Measurements from ENCODE around the gene ECEL1.
"Not testable (repeated sequence)": the region's sequence is repeated elsewhere in the genome, so short reads cannot be mapped to it uniquely, and the experiment has no call there.

ECEL1 gene

DNA sequence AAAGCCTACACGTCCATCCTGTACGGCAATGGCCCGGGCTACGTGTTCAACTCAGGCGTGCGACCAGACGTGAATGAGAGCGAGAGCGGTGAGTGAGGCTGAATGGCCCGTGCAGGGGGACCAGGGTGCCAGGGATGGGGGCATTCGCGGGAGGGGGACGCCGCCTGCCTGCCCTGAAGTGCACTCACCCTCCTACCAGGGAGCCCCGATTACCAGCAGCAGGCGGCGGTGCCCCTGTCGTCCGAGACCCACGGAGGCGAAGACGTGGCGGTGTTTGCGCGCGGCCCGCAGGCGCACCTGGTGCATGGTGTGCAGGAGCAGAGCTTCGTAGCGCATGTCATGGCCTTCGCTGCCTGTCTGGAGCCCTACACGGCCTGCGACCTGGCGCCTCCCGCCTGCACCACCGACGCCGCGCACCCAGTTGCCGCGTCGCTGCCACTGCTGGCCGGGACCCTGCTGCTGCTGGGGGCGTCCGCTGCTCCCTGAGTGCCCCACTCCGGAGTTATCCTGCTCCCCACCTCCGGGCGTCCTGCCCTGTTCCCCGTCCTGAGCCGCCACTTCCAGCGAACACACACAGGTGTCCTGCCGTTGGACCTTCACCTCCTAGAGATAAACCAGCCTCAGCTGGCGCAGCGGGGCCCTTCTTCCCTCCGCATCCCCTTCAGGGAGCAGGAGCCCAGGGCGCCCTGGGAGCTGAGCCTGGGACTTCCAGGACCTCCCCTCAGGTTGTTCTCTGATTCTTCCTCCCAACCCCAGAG, 28.8 kb downstream of the ECEL1 start:
- DNase-seq (ENCODE audit: low spot score), result no peak

- DNase-seq (ENCODE audit: low spot score), result no peak
These were observed 29.5 kb downstream of the ECEL1 start for GRCh38 chr2:232458051-232458660.

- no peak for DNase-seq (ENCODE audit: low spot score)
These were observed 30.3 kb downstream of the ECEL1 start for GRCh38 chr2:232457121-232458011.

DNA sequence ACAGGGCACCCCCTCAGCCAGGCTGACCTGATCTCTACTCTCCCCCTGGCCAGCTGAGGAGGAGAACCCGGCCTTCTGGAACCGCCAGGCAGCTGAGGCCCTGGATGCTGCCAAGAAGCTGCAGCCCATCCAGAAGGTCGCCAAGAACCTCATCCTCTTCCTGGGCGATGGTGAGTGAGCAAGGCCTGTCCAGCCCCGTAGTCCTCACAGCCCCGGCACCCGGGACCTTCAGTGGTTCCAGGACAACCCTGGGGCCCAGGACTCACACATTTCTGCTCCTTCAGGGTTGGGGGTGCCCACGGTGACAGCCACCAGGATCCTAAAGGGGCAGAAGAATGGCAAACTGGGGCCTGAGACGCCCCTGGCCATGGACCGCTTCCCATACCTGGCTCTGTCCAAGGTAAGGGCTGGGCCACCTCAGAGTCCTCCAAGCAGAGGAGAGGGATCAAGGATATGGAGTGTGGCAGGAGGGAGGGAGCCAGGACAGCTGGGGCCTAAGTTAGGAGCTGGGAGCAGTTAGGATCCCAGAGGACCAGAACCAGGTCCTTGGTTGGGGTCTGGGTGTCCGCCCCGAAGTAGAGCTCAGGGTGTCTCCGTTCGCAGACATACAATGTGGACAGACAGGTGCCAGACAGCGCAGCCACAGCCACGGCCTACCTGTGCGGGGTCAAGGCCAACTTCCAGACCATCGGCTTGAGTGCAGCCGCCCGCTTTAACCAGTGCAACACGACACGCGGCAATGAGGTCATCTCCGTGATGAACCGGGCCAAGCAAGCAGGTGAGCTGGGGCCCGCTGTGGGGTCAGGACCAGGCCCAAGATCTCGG, 31.1 kb downstream of the ECEL1 start:
- DNase-seq (ENCODE audit: low spot score), result no peak

GRCh38 chr2:232455426-232456255, 32.0 kb downstream of the ECEL1 start, which contains the start of gene ALPI:
TSS of gene ALPI (plus strand) at chr2:232456153. CDS start at chr2:232456200, 47 bp downstream.
- DNase-seq (ENCODE audit: low spot score), result no peak

- DNase-seq (ENCODE audit: low spot score), result no peak
These were observed 33.0 kb downstream of the ECEL1 start for GRCh38 chr2:232454630-232455029.

DNA sequence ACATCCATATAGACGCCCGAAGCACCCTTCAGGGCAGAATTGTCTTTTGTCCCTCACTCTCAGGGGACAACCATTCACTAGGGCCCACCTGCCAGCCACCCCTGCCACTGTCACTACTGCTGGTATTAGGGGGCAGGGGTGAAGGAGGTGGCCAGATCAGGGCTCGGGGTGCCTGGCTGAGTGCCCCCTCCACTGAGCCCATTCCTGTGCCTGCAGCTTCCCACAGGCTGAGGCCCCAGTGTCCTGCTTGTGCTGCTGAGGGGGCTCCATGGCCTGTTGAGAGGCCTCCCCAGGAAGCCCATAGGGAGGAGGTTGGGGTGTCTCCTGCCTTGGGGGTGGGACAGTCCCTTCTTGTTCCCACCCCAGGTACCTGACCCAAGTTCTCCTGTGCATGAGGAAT, 36.0 kb downstream of the ECEL1 start:
- DNase-seq (ENCODE audit: low spot score), result not testable (repeated sequence)

GRCh38 chr2:232449964-232450363, 37.7 kb downstream of the ECEL1 start:
- no peak for DNase-seq (ENCODE audit: low spot score)

DNA sequence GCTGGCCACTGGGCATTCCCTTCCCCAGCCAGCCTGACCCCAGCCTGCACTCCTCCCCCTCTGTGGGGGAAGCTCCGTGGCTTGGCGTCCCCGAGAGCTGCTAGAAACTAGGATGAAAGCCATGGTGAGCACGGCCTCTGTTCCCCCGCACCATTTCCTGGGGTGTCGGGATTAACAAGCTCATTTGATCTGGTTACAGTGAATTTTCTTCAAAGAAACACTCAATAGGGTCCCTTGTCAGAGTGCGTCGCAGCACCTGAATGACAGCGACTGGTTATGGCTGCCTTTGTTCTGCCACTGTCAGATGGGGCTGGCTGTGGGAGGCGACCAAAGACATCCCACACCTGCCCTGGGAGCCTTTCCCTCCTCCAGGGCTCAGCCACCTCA, 39.3 kb downstream of the ECEL1 start:
- DNase-seq (ENCODE audit: low spot score), result no peak

DNA sequence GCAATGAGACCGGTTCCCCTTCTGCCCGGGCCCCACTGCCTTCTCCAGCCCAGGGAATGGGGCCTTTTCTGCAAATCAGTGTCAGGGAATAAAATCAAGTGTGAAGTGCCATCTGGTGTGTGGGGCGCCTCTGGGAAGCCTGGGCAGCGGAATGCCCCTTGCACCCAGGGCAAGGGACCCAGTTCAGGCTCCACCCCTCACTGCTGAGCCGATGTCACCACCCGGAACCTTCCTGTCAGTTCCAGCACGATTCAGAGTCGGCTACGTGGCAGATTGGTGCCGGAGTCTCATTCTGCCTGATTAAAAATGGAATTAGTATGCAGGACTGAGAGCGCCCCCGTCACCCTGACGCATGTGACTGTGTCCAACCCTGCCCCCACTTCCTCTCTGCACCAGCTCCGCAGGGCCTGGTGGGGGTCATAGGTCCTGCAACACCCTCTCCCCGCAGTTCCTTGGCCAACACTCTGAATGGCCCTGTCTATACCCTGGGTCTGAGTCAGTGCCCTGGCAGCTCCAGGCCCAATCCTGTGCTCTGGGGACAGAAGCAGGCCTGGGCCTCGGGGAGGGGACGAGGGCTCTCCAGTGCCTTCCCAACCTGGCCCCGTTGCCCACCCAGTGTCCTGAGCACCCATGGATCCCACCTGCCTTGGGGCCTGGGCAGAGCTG, 39.9 kb downstream of the ECEL1 start:
- DNase-seq (ENCODE audit: low spot score), result no peak

DNA sequence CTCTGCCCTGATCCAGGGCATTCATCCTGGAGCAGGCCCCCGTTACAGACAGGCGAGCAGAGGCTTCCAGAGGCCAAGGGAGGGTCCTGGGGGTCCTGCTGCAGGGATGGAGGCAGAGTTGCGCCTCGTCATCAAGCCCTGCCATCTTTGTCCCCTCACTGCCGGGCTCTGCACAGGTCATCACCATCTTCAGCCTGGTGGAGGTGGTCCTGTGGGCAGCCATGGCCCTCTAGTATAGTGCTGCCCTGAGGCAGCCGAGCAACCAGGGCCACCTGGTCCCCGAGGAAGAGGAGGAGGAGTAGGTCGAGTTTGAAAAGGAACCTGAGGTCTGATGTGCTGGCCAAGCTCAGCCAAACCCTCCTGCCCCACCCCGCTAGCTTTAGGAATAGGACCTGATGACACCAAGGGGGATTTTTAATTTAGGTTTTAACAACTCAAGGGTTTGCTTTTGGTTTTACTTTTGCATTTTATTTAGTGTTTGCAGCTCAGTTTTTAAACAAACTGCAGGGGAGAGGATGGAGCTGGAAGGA, 40.5 kb downstream of the ECEL1 start:
- no peak for DNase-seq (ENCODE audit: low spot score)

DNA sequence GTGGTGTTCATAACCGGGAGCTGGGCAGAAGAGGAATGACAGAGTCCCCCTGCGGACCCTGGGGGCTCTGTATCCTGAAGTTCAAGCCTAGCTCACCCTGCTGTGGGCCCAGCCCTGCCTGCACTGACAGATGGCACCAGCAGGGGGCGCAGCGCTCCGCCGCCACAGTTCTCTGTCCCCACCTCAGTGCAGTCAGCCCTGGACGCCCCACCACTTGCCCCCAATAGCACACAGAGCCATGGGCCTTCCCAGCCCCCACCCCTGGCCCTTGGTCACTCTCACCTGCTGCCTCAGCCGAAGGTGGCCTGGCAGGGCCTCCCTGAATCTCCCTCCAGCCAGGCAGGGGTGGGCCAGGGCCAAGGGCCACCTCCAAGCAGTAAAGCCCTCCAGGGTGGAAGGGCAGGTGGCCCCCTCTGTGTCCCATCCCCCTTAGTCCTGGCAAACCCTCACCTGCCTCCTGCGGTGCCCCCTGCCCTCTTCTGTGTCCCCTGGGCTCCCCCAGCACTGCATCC, 41.3 kb downstream of the ECEL1 start:
- DNase-seq (ENCODE audit: low spot score), result not testable (repeated sequence)

DNA sequence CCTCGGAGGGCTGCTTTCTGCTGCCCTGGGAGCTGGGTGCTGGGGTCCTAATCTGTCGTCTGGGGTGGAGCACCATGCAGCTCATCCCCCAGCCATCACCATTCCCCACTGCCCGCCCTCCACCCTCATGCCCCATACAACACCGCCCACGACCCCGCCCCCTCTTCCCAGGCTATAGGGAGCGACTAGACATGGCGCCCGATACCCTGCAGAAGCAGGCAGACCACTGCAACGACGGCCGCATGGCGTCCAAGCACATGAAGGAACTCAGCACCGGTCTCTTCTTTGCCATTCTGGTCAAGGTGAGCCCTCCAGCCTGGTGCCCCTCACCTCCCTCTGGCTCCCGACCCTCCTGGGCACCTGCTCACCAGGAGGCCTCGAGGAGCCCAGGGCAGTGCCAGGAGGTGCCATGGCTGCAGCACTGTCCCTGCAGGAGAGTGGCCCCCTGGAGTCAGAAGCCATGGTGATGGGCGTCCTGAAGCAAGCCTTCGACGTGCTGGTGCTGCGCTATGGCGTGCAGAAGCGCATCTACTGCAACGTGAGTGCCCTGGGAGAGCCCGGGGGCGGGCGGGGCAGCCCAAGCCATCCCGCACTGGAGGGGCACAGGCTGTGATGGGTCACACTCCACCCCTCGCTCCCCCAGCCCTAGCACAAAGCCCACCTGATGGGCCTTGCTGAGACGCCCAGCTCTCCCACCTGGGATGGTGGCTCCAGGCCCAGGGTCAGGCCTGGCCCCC, 42.3 kb downstream of the ECEL1 start:
- DNase-seq (ENCODE audit: low spot score), result not testable (repeated sequence)

DNA sequence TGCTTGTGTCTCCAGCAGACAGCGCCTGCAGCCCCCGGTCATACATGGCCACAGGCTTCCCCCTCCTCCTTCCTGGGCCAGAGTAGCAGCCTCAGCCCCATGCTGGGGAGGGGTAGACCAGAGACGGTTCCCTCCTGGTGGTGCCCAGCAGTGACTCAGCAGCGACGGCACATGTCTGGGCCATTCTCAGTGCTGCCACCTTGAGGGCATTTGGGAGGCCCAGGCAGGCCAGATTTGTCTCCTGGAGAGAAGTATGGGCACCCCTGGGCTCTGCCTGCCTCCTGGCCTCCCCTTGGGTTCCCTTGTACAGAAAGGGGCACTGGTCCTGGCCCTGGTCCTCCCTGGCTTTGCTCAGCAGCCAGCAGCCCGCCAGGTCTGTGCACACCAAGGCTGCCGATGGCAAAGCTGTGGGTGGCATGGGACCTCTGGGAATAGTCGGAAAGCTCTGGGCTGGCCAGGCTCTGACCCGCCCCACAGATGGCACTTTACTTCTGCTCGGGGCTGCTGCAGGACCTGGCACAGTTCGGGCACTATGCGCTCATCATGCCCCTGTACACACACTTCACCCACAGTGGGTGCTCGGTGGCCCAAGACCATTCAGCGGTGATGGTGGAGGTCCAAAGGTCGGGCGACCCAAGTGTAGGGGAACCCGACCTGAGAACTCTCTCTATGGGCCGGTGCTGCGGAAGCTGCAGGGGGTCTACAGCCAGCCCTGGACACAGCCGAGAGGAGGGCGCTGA, 43.1 kb downstream of the ECEL1 start:
- DNase-seq (ENCODE audit: low spot score), result peak; percentile 67

GRCh38 chr2:232443669-232444408, 43.8 kb downstream of the ECEL1 start:
- not testable (repeated sequence) for DNase-seq (ENCODE audit: low spot score)

- DNase-seq (ENCODE audit: low spot score), result not testable (repeated sequence)
These were observed 44.6 kb downstream of the ECEL1 start for GRCh38 chr2:232443047-232443446.

GRCh38 chr2:232442431-232442830, 45.2 kb downstream of the ECEL1 start:
- not testable (repeated sequence) for DNase-seq (ENCODE audit: low spot score)

- DNase-seq (ENCODE audit: low spot score), result not testable (repeated sequence)
These were observed 45.7 kb downstream of the ECEL1 start for GRCh38 chr2:232441922-232442321.
